Caco-2 (cell line): ENCODE measurements around the gene PDS5B. TPM values are rescaled to one million over a fixed set of nuclear protein-coding genes. Genes with fewer than 3 reads are reported as not detected.

Experiments
- BruUV-seq: library from RNA; stranded (reverse); fragments of 400-500 nt; replicated peaks from 2 replicates; lab custom pipeline; 2021; lab: Mats Ljungman, UMichigan
- CTCF ChIA-PET: fragments of 300-600 bp; sonication (Branson Sonifier 250); formaldehyde crosslinking; loops from one replicate; lab custom pipeline; 2022; ENCODE audit warnings: antibody characterized with exemption; lab: Charles Lee
- POLR2A ChIA-PET: fragments of 300-600 bp; sonication (Branson Sonifier 250); formaldehyde crosslinking; loops from one replicate; lab custom pipeline; 2022; ENCODE audit warnings: antibody characterized with exemption; lab: Charles Lee
- DNase-seq, 2 experiments: peaks; one replicate each; pipeline versions ENCODE4 v3.0.0 to v3.0.0-alpha.2; 2020 to 2022
- H3K27me3 ChIP-seq: replicated peaks from 2 replicates; pipeline ENCODE4 v1.6.0; 2011; ENCODE audit warnings: low read length; ENCODE audit not compliant: control insufficient read depth, insufficient read depth
- H3K36me3 ChIP-seq: 2 replicates; pipeline ENCODE4 v1.5.1; 2011; ENCODE audit warnings: low read length; ENCODE audit not compliant: control insufficient read depth, insufficient read depth
- H3K4me1 ChIP-seq: fragments of 250-450 bp; sonication (Bioruptor Pico); 2 replicates; pipeline ENCODE4 v1.5.1; 2020; ENCODE audit warnings: mild to moderate bottlenecking
- H3K4me3 ChIP-seq: 2 replicates; pipeline ENCODE4 v1.5.1; 2011; ENCODE audit warnings: low read depth, mild to moderate bottlenecking, control low read depth, low read length
- H3K9me3 ChIP-seq: fragments of 250-450 bp; sonication (Bioruptor Pico); 2 replicates; pipeline ENCODE4 v1.5.1; 2020; ENCODE audit warnings: mild to moderate bottlenecking, moderate library complexity
- H3K27ac Mint-ChIP-seq: one replicate; pipeline ENCODE4 v1.8.0; 2022; ENCODE audit warnings: mixed read lengths; ENCODE audit not compliant: unreplicated experiment
- H3K27me3 Mint-ChIP-seq: one replicate; pipeline ENCODE4 v1.8.0; 2022; ENCODE audit warnings: mixed read lengths; ENCODE audit not compliant: insufficient read depth, unreplicated experiment
- H3K36me3 Mint-ChIP-seq: one replicate; pipeline ENCODE4 v1.8.0; 2022; ENCODE audit warnings: mild to moderate bottlenecking, mixed read lengths; ENCODE audit not compliant: insufficient read depth, unreplicated experiment
- H3K4me1 Mint-ChIP-seq: one replicate; pipeline ENCODE4 v1.8.0; 2022; ENCODE audit warnings: low read depth, mixed read lengths; ENCODE audit not compliant: unreplicated experiment
- H3K4me3 Mint-ChIP-seq: one replicate; pipeline ENCODE4 v1.8.0; 2022; ENCODE audit warnings: mild to moderate bottlenecking, moderate library complexity, mixed read lengths; ENCODE audit not compliant: unreplicated experiment
- H3K9me3 Mint-ChIP-seq: one replicate; pipeline ENCODE4 v1.8.0; 2022; ENCODE audit warnings: mixed read lengths; ENCODE audit not compliant: unreplicated experiment
- intact Hi-C: fragments of 100-400 bp; cut with micrococcal nuclease; formaldehyde crosslinking; loops from one replicate; pipeline ENCODE4 v1.10.0; 2022; ENCODE audit not compliant: unreplicated experiment
- total RNA-seq: library from RNA; stranded (reverse); gene quantifications from 2 replicates; pipeline ENCODE4 v1.2.3, GENCODE V29; 2022
- TF ChIP-seq, protein P1 (sequence below), 2 experiments: fragments of 200-600 bp in 1 of 2; IDR thresholded peaks; 1 replicate in 1 of 2; 2 replicates in 1 of 2; pipeline versions ENCODE4 v1.5.1 to v1.8.0; 2011 to 2022; ENCODE audit warnings: antibody characterized with exemption in 1 of 2, control low read depth in 1 of 2, inconsistent platforms in 1 of 2, low read depth in 1 of 2, low read length in 1 of 2, mild to moderate bottlenecking in 1 of 2, moderate library complexity in 1 of 2; ENCODE audit not compliant: insufficient read depth in 1 of 2, severe bottlenecking in 1 of 2, unreplicated experiment in 1 of 2

Gene PDS5B
- total RNA-seq, 1 experiment from 2014 or later, result 54.9 TPM

DNA sequence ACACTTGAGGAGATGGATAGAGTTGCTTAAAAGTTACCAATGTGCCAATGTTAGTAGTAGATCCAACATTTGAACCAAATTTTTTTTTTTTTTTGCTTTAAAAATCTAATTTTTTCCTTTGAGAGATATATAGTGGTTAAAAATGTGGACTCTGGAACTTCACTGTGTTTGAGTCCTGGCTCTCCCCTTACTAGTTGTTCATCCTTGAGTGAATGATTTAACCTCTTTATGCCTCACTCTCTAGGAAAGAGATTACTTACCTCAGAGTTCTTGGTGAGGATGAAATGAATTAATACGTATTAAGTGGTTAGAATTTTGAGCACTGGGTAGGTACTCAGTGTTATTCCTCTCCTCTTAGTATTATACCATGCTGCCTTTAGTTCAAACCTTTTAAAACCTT lies 24.3 kb downstream of the PDS5B start:
- no peaks in the 10 kb centered on the region for H3K27me3 Mint-ChIP-seq
- Histone ChIP-seq H3K27me3 (no peaks in the 10 kb centered on the region), H3K9me3 (no peaks in the 10 kb centered on the region; the same call in 1 of the 2 replicates), H3K36me3 (no peaks in the 10 kb centered on the region), H3K4me3 (no peak overlapping the region), H3K4me1 (peaks cover 19% of the 10 kb centered on the region)
- H3K36me3 Mint-ChIP-seq, result peaks cover 5% of the 10 kb centered on the region
- DNase-seq, result no peak
- ChIA-PET POLR2A (no interaction called here), CTCF (no interaction called here)
- intact Hi-C loops, result no loop called here
- H3K4me1 Mint-ChIP-seq, result peaks cover 9% of the 10 kb centered on the region
- H3K4me3 Mint-ChIP-seq, result no peak overlapping the region
- BruUV-seq, result no TSS peak
- TF ChIP-seq, protein P1, sequence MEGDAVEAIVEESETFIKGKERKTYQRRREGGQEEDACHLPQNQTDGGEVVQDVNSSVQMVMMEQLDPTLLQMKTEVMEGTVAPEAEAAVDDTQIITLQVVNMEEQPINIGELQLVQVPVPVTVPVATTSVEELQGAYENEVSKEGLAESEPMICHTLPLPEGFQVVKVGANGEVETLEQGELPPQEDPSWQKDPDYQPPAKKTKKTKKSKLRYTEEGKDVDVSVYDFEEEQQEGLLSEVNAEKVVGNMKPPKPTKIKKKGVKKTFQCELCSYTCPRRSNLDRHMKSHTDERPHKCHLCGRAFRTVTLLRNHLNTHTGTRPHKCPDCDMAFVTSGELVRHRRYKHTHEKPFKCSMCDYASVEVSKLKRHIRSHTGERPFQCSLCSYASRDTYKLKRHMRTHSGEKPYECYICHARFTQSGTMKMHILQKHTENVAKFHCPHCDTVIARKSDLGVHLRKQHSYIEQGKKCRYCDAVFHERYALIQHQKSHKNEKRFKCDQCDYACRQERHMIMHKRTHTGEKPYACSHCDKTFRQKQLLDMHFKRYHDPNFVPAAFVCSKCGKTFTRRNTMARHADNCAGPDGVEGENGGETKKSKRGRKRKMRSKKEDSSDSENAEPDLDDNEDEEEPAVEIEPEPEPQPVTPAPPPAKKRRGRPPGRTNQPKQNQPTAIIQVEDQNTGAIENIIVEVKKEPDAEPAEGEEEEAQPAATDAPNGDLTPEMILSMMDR (IDR thresholded peaks at IDR 0.05; ENCODE audit: insufficient read depth in 1 of 2, low read depth in 1 of 2, low read length in 1 of 2, severe bottlenecking in 1 of 2, unreplicated experiment in 1 of 2), result no peak
- no peak overlapping the region for H3K27ac Mint-ChIP-seq
- peaks cover 16% of the 10 kb centered on the region for H3K9me3 Mint-ChIP-seq

DNA sequence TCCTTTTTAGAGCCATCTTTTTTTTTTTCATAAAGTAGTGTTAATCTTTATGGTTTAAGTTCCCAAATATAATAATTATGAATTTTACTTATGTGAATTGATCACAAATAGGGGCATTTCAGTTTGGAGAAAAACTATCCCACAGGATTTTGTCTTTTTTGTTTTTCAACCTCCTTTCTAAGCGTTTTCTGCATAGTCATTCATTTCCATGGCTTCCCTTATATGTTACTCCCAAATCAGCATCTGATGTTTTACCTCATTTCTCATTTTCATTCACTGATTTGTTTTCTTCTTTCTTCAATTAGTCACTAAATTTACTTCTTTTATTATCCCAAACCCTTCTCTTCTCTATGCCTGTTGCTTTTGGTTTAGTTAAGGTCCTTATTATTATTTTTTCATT lies 24.7 kb downstream of the PDS5B start:
- H3K4me1 ChIP-seq, result peaks cover 19% of the 10 kb centered on the region
- TF ChIP-seq, protein P1 (IDR thresholded peaks at IDR 0.05; ENCODE audit: insufficient read depth in 1 of 2, low read depth in 1 of 2, low read length in 1 of 2, severe bottlenecking in 1 of 2, unreplicated experiment in 1 of 2), result no peak
- H3K27me3 Mint-ChIP-seq, result no peaks in the 10 kb centered on the region
- DNase-seq, result no peak
- POLR2A ChIA-PET, result no interaction called here
- H3K4me3 ChIP-seq, result no peak overlapping the region
- H3K36me3 ChIP-seq, result no peaks in the 10 kb centered on the region
- intact Hi-C loops, result no loop called here
- H3K9me3 ChIP-seq, result no peaks in the 10 kb centered on the region; the same call in 1 of the 2 replicates
- H3K36me3 Mint-ChIP-seq, result peaks cover 5% of the 10 kb centered on the region
- H3K27me3 ChIP-seq, result no peaks in the 10 kb centered on the region
- peaks cover 12% of the 10 kb centered on the region for H3K9me3 Mint-ChIP-seq
- no TSS peak for BruUV-seq
- peaks cover 9% of the 10 kb centered on the region for H3K4me1 Mint-ChIP-seq
- H3K27ac Mint-ChIP-seq, result no peak overlapping the region
- CTCF ChIA-PET, result no interaction called here
- H3K4me3 Mint-ChIP-seq, result no peak overlapping the region

DNA sequence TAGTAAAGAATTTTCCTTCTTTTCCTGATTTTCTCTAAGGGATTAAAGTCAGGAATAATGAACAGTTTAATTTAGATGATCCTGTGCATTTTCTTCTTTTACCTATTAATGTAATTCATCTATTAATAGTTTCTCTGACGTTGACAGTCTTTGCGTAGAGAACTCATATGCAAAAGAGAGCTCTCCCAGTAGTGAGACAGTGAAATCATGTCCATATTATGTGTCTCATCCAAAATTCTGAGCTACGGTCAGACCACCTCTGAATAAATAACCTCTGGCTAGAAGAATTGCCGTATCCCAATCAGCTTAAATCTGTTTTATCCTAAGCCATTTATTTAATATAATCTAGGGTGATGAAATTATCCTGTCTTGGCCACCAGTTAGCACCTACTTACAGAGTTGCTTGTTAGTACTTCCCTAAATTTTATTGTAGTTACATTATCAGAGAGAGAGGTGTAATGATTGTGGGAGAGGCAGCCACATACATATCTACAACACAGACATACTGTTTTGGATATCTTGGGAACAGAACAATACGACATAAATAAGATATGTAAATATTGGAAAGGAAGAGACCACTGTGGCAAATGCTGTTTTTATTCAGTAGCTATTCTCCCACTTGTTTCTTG lies 30.7 kb downstream of the PDS5B start:
- intact Hi-C loops, result no loop called here
- Mint-ChIP-seq H3K27ac (no peak overlapping the region), H3K36me3 (peaks cover 6% of the 10 kb centered on the region), H3K9me3 (peaks cover 27% of the 10 kb centered on the region), H3K4me3 (no peak overlapping the region), H3K27me3 (no peaks in the 10 kb centered on the region), H3K4me1 (no peaks in the 10 kb centered on the region)
- Histone ChIP-seq H3K4me1 (no peaks in the 10 kb centered on the region), H3K36me3 (no peaks in the 10 kb centered on the region), H3K27me3 (no peaks in the 10 kb centered on the region), H3K9me3 (peaks cover 13% of the 10 kb centered on the region), H3K4me3 (no peak overlapping the region)
- POLR2A ChIA-PET, result no interaction called here
- TF ChIP-seq, protein P1 (IDR thresholded peaks at IDR 0.05; ENCODE audit: insufficient read depth in 1 of 2, low read depth in 1 of 2, low read length in 1 of 2, severe bottlenecking in 1 of 2, unreplicated experiment in 1 of 2), result no peak
- DNase-seq, result no peak
- no TSS peak for BruUV-seq
- CTCF ChIA-PET, result no interaction called here
